ENCODE data around the gene CTNNA2. TPM values are rescaled to one million over a fixed set of nuclear protein-coding genes. Genes with fewer than 3 reads are reported as not detected.
"Not testable (repeated sequence)": the region's sequence is repeated elsewhere in the genome, so short reads cannot be mapped to it uniquely, and the experiment has no call there.

The CTNNA2 gene
- total RNA-seq, 1 donor from 2014 or later, result 3.5 TPM

- no peak for DNase-seq (ENCODE audit: low read depth)
- Histone ChIP-seq H3K4me3 (ENCODE audit: low read depth, low read length) (no peak overlapping the region), H3K36me3 (ENCODE audit: control insufficient read depth, insufficient read depth, low read length) (no peaks in the 10 kb centered on the region), H3K27me3 (ENCODE audit: control insufficient read depth, insufficient read depth, low read length) (no peaks in the 10 kb centered on the region)
- TF ChIP-seq, protein P1, sequence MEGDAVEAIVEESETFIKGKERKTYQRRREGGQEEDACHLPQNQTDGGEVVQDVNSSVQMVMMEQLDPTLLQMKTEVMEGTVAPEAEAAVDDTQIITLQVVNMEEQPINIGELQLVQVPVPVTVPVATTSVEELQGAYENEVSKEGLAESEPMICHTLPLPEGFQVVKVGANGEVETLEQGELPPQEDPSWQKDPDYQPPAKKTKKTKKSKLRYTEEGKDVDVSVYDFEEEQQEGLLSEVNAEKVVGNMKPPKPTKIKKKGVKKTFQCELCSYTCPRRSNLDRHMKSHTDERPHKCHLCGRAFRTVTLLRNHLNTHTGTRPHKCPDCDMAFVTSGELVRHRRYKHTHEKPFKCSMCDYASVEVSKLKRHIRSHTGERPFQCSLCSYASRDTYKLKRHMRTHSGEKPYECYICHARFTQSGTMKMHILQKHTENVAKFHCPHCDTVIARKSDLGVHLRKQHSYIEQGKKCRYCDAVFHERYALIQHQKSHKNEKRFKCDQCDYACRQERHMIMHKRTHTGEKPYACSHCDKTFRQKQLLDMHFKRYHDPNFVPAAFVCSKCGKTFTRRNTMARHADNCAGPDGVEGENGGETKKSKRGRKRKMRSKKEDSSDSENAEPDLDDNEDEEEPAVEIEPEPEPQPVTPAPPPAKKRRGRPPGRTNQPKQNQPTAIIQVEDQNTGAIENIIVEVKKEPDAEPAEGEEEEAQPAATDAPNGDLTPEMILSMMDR (IDR thresholded peaks at IDR 0.05; ENCODE audit: insufficient read depth, low read length, poor library complexity, severe bottlenecking), result no peak
Observed at GRCh38 chr2:80190166-80190565, 677.3 kb downstream of the CTNNA2 start.

DNA sequence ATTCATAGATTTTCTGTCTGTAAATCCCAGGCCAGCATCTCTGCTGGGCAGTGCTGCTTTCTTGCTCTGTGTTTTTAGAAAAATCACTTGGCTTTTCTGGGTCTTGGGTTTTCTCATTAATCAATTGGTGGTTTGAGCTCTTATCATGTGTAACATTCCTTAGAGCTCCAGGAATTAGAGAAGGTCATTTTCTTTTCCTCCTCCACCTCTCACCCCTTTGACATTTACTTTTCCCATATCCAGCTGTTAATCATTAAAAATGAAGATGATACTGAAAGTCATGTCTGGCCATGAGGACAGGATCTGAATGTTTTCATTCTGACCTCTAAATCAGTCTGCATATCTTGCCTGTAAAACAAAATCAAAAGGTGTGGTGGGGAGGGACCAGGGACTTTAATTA lies 680.7 kb downstream of the CTNNA2 start:
- Histone ChIP-seq H3K4me3 (ENCODE audit: low read depth, low read length) (no peak overlapping the region), H3K27me3 (ENCODE audit: control insufficient read depth, insufficient read depth, low read length) (no peaks in the 10 kb centered on the region), H3K36me3 (ENCODE audit: control insufficient read depth, insufficient read depth, low read length) (no peaks in the 10 kb centered on the region)
- TF ChIP-seq, protein P1 (IDR thresholded peaks at IDR 0.05; ENCODE audit: insufficient read depth, low read length, poor library complexity, severe bottlenecking), result no peak
- DNase-seq (ENCODE audit: low read depth), result no peak

- H3K36me3 ChIP-seq (ENCODE audit: control insufficient read depth, insufficient read depth, low read length), result no peaks in the 10 kb centered on the region
- TF ChIP-seq, protein P1 (IDR thresholded peaks at IDR 0.05; ENCODE audit: insufficient read depth, low read length, poor library complexity, severe bottlenecking), result no peak
- DNase-seq (ENCODE audit: low read depth), result no peak
- H3K4me3 ChIP-seq (ENCODE audit: low read depth, low read length), result no peak overlapping the region
- no peaks in the 10 kb centered on the region for H3K27me3 ChIP-seq (ENCODE audit: control insufficient read depth, insufficient read depth, low read length)
Observed at GRCh38 chr2:80195034-80195433, 682.2 kb downstream of the CTNNA2 start.

DNA sequence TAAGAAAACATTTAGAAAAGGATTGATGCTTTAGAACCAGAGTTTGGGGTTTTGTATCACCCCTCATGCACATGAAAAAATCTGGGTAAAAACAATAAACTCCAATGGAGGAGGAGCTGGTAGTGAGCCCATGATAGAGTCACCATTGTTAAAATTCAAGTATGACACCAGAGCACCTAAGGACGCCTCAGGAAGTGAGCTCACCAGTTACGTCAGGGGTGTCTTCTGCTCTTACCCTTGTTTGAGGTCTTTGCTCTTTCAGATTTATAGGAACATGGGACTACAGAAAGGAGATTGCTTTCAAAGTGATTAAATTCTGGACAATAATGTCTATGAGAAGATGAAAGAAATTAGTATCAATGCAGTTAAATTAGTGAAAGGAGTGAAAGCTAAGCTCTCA lies 685.2 kb downstream of the CTNNA2 start:
- Histone ChIP-seq H3K27me3 (ENCODE audit: control insufficient read depth, insufficient read depth, low read length) (no peaks in the 10 kb centered on the region), H3K36me3 (ENCODE audit: control insufficient read depth, insufficient read depth, low read length) (no peaks in the 10 kb centered on the region), H3K4me3 (ENCODE audit: low read depth, low read length) (no peak overlapping the region)
- no peak for DNase-seq (ENCODE audit: low read depth)
- TF ChIP-seq, protein P1 (IDR thresholded peaks at IDR 0.05; ENCODE audit: insufficient read depth, low read length, poor library complexity, severe bottlenecking), result no peak

- H3K36me3 ChIP-seq (ENCODE audit: control insufficient read depth, insufficient read depth, low read length), result no peaks in the 10 kb centered on the region
- no peak for DNase-seq (ENCODE audit: low read depth)
- no peaks in the 10 kb centered on the region for H3K27me3 ChIP-seq (ENCODE audit: control insufficient read depth, insufficient read depth, low read length)
- TF ChIP-seq, protein P1 (IDR thresholded peaks at IDR 0.05; ENCODE audit: insufficient read depth, low read length, poor library complexity, severe bottlenecking), result no peak
- H3K4me3 ChIP-seq (ENCODE audit: low read depth, low read length), result no peak overlapping the region
Observed at GRCh38 chr2:80199504-80199903, 686.7 kb downstream of the CTNNA2 start.

DNA sequence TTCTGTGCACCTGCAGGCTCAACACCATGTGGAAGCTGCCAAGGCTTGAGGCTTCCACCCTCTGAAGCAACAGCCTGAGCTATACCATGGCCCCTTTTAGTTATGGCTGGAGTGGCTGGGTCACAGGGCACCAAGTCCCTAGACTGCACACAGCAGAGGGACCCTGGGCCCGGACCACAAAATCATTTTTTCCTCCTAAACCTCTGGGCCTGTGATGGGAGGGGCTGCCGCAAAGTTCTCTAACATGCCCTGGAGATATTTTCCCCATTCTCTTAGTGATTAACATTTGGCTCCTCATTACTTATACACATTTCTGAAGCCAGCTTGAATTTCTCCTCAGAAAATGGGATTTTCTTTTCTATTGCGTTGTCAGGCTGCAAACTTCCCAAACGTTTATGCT lies 691.1 kb downstream of the CTNNA2 start:
- H3K27me3 ChIP-seq (ENCODE audit: control insufficient read depth, insufficient read depth, low read length); H3K36me3 ChIP-seq (ENCODE audit: control insufficient read depth, insufficient read depth, low read length); DNase-seq (ENCODE audit: low read depth); H3K4me3 ChIP-seq (ENCODE audit: low read depth, low read length): not testable (repeated sequence)
